Epithelial cell of esophagus (primary cell): Measurements from ENCODE around the gene SLC29A1.
A peak's percentile ranks its signal among the peaks of the same experiment; 100 is the strongest.

Experiments used
- DNase-seq: peaks from one replicate; pipeline ENCODE4 v3.0.0; 2010; ENCODE audit warnings: low read depth
- H3K4me3 ChIP-seq: 2 replicates; pipeline ENCODE4 v1.5.1; 2011; ENCODE audit warnings: mild to moderate bottlenecking, low read length, control low read depth
- TF ChIP-seq, protein P1 (sequence below): IDR thresholded peaks from 2 replicates; pipeline ENCODE4 v1.5.1; 2011; ENCODE audit warnings: low read depth, mild to moderate bottlenecking, low read length, control low read depth, inconsistent platforms; ENCODE audit not compliant: insufficient read depth; ENCODE audit errors: missing control alignments

SLC29A1 gene

DNA sequence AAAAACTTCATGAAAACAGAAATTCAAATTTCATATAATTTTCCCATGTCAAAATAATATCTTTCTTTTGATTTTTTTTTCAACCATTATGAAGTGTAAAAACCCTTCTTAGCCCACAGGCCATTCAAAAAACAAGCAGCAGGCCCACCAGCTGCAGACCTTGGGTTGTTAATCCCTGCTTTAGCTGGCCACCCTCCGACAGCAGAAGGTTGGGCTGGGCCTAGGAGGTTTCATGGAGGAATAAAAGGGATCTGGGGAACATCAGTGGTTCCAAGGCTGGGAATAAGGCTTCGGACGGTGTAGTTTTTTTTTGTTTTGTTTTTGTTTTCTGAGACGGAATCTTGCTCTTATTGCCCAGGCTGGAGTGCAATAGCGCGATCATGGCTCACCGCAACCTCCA lies 19.9 kb downstream of the SLC29A1 start:
- TF ChIP-seq, protein P1, sequence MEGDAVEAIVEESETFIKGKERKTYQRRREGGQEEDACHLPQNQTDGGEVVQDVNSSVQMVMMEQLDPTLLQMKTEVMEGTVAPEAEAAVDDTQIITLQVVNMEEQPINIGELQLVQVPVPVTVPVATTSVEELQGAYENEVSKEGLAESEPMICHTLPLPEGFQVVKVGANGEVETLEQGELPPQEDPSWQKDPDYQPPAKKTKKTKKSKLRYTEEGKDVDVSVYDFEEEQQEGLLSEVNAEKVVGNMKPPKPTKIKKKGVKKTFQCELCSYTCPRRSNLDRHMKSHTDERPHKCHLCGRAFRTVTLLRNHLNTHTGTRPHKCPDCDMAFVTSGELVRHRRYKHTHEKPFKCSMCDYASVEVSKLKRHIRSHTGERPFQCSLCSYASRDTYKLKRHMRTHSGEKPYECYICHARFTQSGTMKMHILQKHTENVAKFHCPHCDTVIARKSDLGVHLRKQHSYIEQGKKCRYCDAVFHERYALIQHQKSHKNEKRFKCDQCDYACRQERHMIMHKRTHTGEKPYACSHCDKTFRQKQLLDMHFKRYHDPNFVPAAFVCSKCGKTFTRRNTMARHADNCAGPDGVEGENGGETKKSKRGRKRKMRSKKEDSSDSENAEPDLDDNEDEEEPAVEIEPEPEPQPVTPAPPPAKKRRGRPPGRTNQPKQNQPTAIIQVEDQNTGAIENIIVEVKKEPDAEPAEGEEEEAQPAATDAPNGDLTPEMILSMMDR, result no peak
- H3K4me3 ChIP-seq, result no peak overlapping the region
- no peak for DNase-seq

DNA sequence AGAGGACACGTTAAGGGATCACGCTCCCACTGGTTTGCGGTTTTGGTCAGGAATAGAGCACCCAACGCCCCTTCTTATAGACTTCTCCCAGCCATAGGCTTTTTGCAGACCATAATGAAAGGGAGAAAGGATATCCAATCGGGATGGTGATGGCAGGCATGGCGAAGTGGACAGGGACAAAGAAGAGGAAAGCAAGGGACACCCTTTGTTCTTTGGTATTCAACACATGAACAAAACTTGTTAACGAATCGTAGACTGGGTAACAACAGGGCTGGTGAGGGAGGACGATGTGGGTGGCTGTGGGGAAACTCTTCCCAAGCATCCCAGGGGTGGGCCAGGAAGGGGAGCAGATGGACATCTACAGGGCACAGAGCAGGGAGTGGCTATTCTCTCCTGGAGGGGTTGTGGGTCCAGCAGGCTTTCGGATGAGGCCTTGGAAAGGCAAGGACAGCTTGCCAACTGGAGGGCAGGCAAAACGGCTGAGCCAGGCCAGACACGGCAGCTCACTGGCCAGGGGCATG lies 22.1 kb downstream of the SLC29A1 start:
- no peak for DNase-seq
- H3K4me3 ChIP-seq, result peak overlapping the region; percentile 100

DNA sequence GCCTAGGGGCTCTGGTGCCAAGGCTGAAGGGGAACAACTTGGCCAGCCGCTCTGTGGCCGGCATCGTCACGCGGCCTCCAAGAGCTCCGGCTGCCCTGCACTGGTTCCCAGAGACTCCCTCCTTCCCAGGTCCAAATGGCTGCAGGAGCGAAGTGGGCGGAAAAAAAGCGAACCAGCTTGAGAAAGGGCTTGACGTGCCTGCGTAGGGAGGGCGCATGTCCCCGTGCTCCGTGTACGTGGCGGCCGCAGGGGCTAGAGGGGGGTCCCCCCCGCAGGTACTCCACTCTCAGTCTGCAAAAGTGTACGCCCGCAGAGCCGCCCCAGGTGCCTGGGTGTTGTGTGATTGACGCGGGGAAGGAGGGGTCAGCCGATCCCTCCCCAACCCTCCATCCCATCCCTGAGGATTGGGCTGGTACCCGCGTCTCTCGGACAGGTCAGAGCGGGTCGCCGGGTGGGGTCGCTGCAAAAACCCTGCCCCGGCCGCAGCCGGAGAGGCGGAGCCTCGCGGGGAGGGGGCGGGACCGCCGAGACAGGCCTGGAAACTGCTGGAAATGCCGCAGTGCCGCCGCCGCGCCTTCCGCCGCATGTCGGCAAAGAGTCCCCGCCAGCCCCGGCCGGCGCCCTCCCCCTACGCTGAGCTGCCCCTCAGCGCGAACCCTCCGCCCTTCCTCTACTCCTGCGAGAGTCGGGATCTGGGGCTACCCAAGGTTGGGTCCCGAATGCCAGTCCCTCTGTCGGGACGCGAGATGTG lies 22.7 kb downstream of the SLC29A1 start:
- peak; percentile 83 for DNase-seq
- peak overlapping the region; percentile 100 for H3K4me3 ChIP-seq
- TF ChIP-seq, protein P1, result no peak

More for the DNA sequence above, 22.1 kb downstream of the SLC29A1 start:
- TF ChIP-seq, protein P1, result no peak

DNA sequence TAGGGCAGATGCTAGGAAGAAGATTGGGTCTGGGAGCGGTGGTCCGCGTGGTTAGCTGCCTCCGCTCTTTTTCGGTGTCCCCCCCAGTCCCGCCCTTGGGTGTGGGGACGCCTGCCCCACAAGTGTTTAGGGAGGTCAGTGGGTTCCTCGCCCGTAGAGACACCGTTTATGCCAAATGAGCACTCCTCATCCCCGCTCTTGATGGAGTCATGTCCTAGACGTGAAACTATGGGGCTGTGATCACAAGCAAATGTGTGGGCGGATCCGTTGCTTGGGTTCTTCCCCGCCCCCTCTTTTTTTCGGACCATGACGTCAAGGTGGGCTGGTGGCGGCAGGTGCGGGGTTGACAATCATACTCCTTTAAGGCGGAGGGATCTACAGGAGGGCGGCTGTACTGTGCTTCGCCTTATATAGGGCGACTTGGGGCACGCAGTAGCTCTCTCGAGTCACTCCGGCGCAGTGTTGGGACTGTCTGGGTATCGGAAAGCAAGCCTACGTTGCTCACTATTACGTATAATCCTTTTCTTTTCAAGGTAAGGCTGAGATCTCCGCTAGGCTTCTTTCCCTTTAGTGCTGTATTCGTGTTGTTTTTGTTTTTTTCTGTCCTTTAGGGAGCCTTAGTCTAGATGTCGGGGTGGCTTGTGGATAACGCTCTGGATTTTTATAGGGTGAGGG lies 23.4 kb downstream of the SLC29A1 start, which contains the start of gene HSP90AB1:
TSS of gene HSP90AB1 (plus strand) at position 439 of the 675 bp plus-strand sequence. CDS start 1,529 bp downstream, outside the sequence.
- DNase-seq, result peak; percentile 100
- H3K4me3 ChIP-seq, result peak within 1 kb of the TSS; percentile 100
- TF ChIP-seq, protein P1, result no peak

DNA sequence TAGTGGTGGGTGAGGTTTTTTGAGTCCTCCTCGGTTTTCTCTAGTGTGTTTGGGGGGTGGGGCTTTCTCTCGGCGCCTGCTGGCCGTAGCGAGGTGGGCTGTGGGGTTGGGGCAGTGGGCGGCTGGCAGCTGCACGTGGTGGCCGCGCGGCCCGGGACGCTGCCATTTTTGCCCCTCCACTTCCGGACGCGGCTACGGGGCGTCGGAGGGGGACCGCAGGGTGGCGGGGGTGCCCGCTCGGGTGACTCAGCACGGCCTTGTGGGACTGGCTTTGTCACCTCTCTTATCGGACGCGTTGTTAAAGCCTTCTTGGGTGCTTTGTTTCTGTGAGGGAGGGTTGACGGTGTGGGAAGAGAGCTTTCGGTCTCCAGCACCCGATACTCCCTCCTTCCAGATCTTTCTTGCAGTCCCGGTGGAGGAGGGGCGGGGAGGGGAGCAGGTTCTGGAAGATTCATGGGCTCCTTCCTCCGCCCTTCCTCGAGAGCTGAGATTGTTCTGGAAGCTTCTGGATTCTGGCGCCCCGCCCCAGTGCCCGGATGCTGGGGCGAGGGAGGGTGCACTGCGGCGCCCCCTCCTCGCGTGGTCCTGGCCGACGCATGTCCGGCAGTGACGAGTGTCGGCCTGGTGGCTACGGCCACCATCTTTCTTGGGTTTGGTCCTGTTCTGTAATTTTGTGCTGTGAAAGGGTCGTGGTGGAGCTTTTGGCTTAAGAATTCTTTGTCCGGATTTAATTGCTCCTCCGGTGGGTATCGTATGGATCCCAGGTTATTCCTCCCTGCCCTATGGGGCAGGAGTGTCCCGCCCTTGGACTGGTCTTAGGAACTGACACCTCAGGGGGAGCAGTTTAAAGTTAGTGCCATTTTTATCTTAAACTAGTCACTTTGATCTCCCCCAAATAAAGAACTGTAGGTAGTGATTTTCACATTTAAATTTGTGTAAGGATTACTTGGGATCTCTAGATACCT lies 24.2 kb downstream of the SLC29A1 start:
- peak overlapping the region; percentile 100 for H3K4me3 ChIP-seq
- peak; percentile 50 for DNase-seq
- TF ChIP-seq, protein P1, result no peak

DNA sequence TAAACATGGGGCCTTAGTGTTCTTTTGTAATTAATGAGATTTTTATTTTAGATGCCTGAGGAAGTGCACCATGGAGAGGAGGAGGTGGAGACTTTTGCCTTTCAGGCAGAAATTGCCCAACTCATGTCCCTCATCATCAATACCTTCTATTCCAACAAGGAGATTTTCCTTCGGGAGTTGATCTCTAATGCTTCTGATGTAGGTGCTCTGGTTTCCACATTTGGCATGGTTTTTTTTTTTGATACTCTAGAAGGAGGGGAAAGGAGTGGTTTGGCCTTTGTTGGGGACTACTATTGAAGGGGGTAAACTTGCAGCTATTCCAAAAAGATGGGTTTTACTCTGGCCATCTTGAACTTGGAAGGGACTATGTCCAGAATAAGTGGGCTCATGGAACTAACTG lies 25.2 kb downstream of the SLC29A1 start:
- TF ChIP-seq, protein P1, result no peak

More for the DNA sequence above, 25.2 kb downstream of the SLC29A1 start:
- no peak for DNase-seq
- peak overlapping the region; percentile 100 for H3K4me3 ChIP-seq
